ENCODE results near the gene GPR142.
"Not testable (repeated sequence)": the region's sequence is repeated elsewhere in the genome, so short reads cannot be mapped to it uniquely, and the experiment has no call there.

Gene GPR142

GRCh38 chr17:74394977-74395376, 27.7 kb downstream of the GPR142 start:
- no peak for DNase-seq

GRCh38 chr17:74396567-74396966, 29.3 kb downstream of the GPR142 start:
- DNase-seq, result no peak

GRCh38 chr17:74402048-74402447, 34.7 kb downstream of the GPR142 start:
- no peak for DNase-seq

- DNase-seq, result no peak
Measured at GRCh38 chr17:74403512-74404137, 36.3 kb downstream of the GPR142 start.

GRCh38 chr17:74404218-74404617, 36.9 kb downstream of the GPR142 start:
- DNase-seq, result no peak

- no peak for DNase-seq
Measured at GRCh38 chr17:74404789-74405188, 37.5 kb downstream of the GPR142 start.

- DNase-seq, result not testable (repeated sequence)
Measured at GRCh38 chr17:74405311-74405710, 38.0 kb downstream of the GPR142 start.

GRCh38 chr17:74407384-74407783, 40.1 kb downstream of the GPR142 start:
- DNase-seq, result no peak

GRCh38 chr17:74408262-74408661, 41.0 kb downstream of the GPR142 start:
- DNase-seq, result no peak

- no peak for DNase-seq
Measured at GRCh38 chr17:74408815-74409214, 41.5 kb downstream of the GPR142 start.

- no peak for DNase-seq
Measured at GRCh38 chr17:74410001-74410443, 42.7 kb downstream of the GPR142 start.

GRCh38 chr17:74412581-74412980, 45.3 kb downstream of the GPR142 start:
- DNase-seq, result no peak

- DNase-seq, result no peak
Measured at GRCh38 chr17:74413491-74413890, 46.2 kb downstream of the GPR142 start.

- DNase-seq, result no peak
Measured at GRCh38 chr17:74414510-74414909, 47.2 kb downstream of the GPR142 start.

GRCh38 chr17:74415608-74416396, 48.5 kb downstream of the GPR142 start:
- DNase-seq, result no peak

GRCh38 chr17:74417178-74418045, 50.1 kb downstream of the GPR142 start:
- DNase-seq, result no peak

- DNase-seq, result no peak
Measured at GRCh38 chr17:74419928-74420411, 52.7 kb downstream of the GPR142 start.
